ENCODE data around the gene CAT. TPM values are rescaled to one million over a fixed set of nuclear protein-coding genes. Genes with fewer than 3 reads are reported as not detected.
A peak's percentile ranks its signal among the peaks of the same experiment; 100 is the strongest.

Gene CAT
- total and polyA plus RNA-seq, 2 experiments from 2014 or later, result 52.5 to 57.0 TPM

GRCh38 chr11:34475656-34476055 is 36.9 kb downstream of the CAT start:
- no peak for TF ChIP-seq EZH2 (IDR thresholded peaks at IDR 0.05; ENCODE audit: insufficient read depth, poor library complexity, severe bottlenecking)
- no peak for TF ChIP-seq EZH2phosphoT487 (IDR thresholded peaks at IDR 0.05; ENCODE audit: insufficient read depth, low read depth)
- Histone ChIP-seq H3K79me2 (ENCODE audit: insufficient read depth) (no peaks in the 10 kb centered on the region), H3K27me3 (replicated peaks; ENCODE audit: insufficient read depth) (peaks cover 12% of the 10 kb centered on the region), H3K4me1 (ENCODE audit: insufficient read depth) (0 out of 2 replicates have a peak, but pooled peaks cover 4% of the 10 kb centered on the region), H3K36me3 (ENCODE audit: low read depth) (peaks cover 12% of the 10 kb centered on the region), H3K9me2 (ENCODE audit: insufficient read depth) (no peaks in the 10 kb centered on the region), H4K20me1 (ENCODE audit: insufficient read depth) (no peaks in the 10 kb centered on the region), H3K9ac (no peak overlapping the region), H3K27ac (no peak overlapping the region), H2AFZ (no peak overlapping the region), H3K9me3 (ENCODE audit: low read depth) (no peaks in the 10 kb centered on the region), H3F3A (ENCODE audit: insufficient read depth) (no peaks in the 10 kb centered on the region), H3K4me3 (no peak overlapping the region), H3K4me2 (ENCODE audit: unreplicated experiment) (no peak overlapping the region)
- 23 to 37% methylated on average over 3 of the region's 3 CpGs for WGBS, 2 experiments (ENCODE audit: low coverage in 1 of 2, low lambda C conversion rate in 2 of 2, missing lambda C conversion rate in 2 of 2)
- in situ Hi-C loops (cut with MboI), result no loop called here
- DNase-seq, result no peak

- Histone ChIP-seq H3K79me2 (ENCODE audit: insufficient read depth) (no peaks in the 10 kb centered on the region), H3K4me1 (ENCODE audit: insufficient read depth) (0 out of 2 replicates have a peak, but pooled peaks cover 4% of the 10 kb centered on the region), H3K27ac (no peak overlapping the region), H3K9me3 (ENCODE audit: low read depth) (no peaks in the 10 kb centered on the region), H3K9me2 (ENCODE audit: insufficient read depth) (no peaks in the 10 kb centered on the region), H3K27me3 (replicated peaks; ENCODE audit: insufficient read depth) (peaks cover 12% of the 10 kb centered on the region), H3K9ac (no peak overlapping the region), H2AFZ (no peak overlapping the region), H4K20me1 (ENCODE audit: insufficient read depth) (no peaks in the 10 kb centered on the region), H3K4me2 (ENCODE audit: unreplicated experiment) (no peak overlapping the region), H3K36me3 (ENCODE audit: low read depth) (peaks cover under 1% of the 10 kb centered on the region; the same call in 1 of the 2 replicates), H3K4me3 (no peak overlapping the region), H3F3A (ENCODE audit: insufficient read depth) (no peaks in the 10 kb centered on the region)
- in situ Hi-C loops (cut with MboI), result no loop called here
- TF ChIP-seq EZH2 (IDR thresholded peaks at IDR 0.05; ENCODE audit: insufficient read depth, poor library complexity, severe bottlenecking) (no peak), EZH2phosphoT487 (IDR thresholded peaks at IDR 0.05; ENCODE audit: insufficient read depth, low read depth) (no peak)
- 83 to 86% methylated on average over 4 of the region's 4 CpGs for WGBS, 2 experiments (ENCODE audit: low coverage in 1 of 2, low lambda C conversion rate in 2 of 2, missing lambda C conversion rate in 2 of 2)
- DNase-seq, result no peak
These were observed 38.1 kb downstream of the CAT start for GRCh38 chr11:34476849-34477248.

DNA sequence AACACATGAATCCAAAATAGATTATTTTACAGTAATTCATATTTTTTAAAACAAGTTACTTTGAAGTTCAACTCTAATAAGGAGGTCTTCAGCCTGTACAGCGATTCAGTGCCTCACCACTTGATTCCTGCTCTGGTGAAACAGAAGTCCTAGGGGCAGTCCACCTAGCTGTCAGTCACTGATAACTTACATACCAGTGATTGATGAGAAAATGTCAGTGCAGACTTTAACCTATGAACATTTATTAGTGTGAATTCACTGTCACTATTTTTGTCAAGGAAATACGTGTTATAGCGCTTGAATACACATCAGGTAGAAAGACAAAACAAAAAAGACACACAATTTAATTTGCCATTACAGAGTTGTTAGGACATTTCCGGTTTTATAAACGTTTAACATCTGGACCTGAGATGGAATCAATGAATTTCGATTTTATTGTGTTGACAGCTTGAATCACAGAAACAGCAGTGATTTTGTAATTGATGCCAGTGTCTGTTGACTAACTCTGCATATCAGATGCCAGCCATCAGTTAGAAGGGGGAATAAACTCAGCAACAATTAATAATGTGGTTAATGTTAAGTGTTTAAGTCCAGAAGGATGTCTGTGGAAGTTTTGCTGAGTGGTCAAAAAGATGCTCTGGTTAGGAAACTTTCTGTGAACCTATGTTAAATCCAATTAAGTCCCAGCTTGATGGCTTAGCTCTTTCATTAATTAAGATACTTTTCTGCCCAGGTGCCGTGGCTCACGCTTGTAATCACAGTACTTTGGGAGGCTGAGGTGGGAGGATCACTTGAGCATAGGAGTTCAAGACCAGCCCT is 40.3 kb downstream of the CAT start:
- H3K4me3 ChIP-seq, result no peak overlapping the region
- WGBS, 2 experiments (ENCODE audit: low coverage in 1 of 2, low lambda C conversion rate in 2 of 2, missing lambda C conversion rate in 2 of 2), result 32 to 33% methylated on average over 8 of the region's 8 CpGs
- H3K27me3 ChIP-seq (replicated peaks; ENCODE audit: insufficient read depth), result peaks cover 12% of the 10 kb centered on the region
- H3K4me2 ChIP-seq (ENCODE audit: unreplicated experiment), result no peak overlapping the region
- H4K20me1 ChIP-seq (ENCODE audit: insufficient read depth), result no peaks in the 10 kb centered on the region
- no peak for TF ChIP-seq EZH2 (IDR thresholded peaks at IDR 0.05; ENCODE audit: insufficient read depth, poor library complexity, severe bottlenecking)
- no peak for TF ChIP-seq EZH2phosphoT487 (IDR thresholded peaks at IDR 0.05; ENCODE audit: insufficient read depth, low read depth)
- H3K9me3 ChIP-seq (ENCODE audit: low read depth), result no peaks in the 10 kb centered on the region
- 0 out of 2 replicates have a peak, but pooled peaks cover 4% of the 10 kb centered on the region for H3K4me1 ChIP-seq (ENCODE audit: insufficient read depth)
- no peak overlapping the region for H3K9ac ChIP-seq
- H3K79me2 ChIP-seq (ENCODE audit: insufficient read depth), result no peaks in the 10 kb centered on the region
- H3F3A ChIP-seq (ENCODE audit: insufficient read depth), result no peaks in the 10 kb centered on the region
- no peak for DNase-seq
- no peaks in the 10 kb centered on the region for H3K9me2 ChIP-seq (ENCODE audit: insufficient read depth)
- no peak overlapping the region for H3K27ac ChIP-seq
- no peak overlapping the region for H2AFZ ChIP-seq
- H3K36me3 ChIP-seq (ENCODE audit: low read depth), result no peaks in the 10 kb centered on the region
- in situ Hi-C loops (cut with MboI), result no loop called here

DNA sequence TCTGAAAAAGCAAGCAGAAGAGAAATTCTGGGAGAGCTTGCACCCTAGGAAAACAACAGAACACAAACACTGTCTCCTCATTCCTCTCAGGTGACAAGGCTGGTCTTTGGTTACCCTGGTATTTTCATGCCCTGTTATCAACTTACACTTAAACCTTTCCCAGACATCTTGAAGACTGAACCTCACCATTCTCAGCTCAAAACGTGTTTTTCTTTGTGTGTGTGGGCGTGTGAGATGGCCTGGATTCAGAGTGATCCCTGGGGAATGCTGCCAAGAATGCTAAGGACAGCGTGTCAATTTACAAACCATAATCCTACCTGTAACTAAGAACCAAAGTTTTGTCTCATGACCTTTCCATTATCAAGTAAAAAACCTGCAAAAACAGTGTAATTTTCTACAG is 41.6 kb downstream of the CAT start:
- no peaks in the 10 kb centered on the region for H3F3A ChIP-seq (ENCODE audit: insufficient read depth)
- H3K9ac ChIP-seq, result no peak overlapping the region
- WGBS, 2 experiments (ENCODE audit: low coverage in 1 of 2, low lambda C conversion rate in 2 of 2, missing lambda C conversion rate in 2 of 2), result 34 to 38% methylated on average over 3 of the region's 3 CpGs
- H3K9me2 ChIP-seq (ENCODE audit: insufficient read depth), result no peaks in the 10 kb centered on the region
- peaks cover 12% of the 10 kb centered on the region for H3K27me3 ChIP-seq (replicated peaks; ENCODE audit: insufficient read depth)
- H3K9me3 ChIP-seq (ENCODE audit: low read depth), result no peaks in the 10 kb centered on the region
- 0 out of 2 replicates have a peak, but pooled peaks cover 4% of the 10 kb centered on the region for H3K4me1 ChIP-seq (ENCODE audit: insufficient read depth)
- H3K4me3 ChIP-seq, result no peak overlapping the region
- no peaks in the 10 kb centered on the region for H4K20me1 ChIP-seq (ENCODE audit: insufficient read depth)
- peak; percentile 24 for DNase-seq
- H3K79me2 ChIP-seq (ENCODE audit: insufficient read depth), result no peaks in the 10 kb centered on the region
- TF ChIP-seq EZH2 (IDR thresholded peaks at IDR 0.05; ENCODE audit: insufficient read depth, poor library complexity, severe bottlenecking), result no peak
- TF ChIP-seq EZH2phosphoT487 (IDR thresholded peaks at IDR 0.05; ENCODE audit: insufficient read depth, low read depth), result no peak
- H3K27ac ChIP-seq, result no peak overlapping the region
- H2AFZ ChIP-seq, result no peak overlapping the region
- in situ Hi-C loops (cut with MboI), result loop anchor here (5.0 kb wide), 1 partner anchor 118 kb away; no protein-coding TSS in a partner anchor
- no peaks in the 10 kb centered on the region for H3K36me3 ChIP-seq (ENCODE audit: low read depth)
- no peak overlapping the region for H3K4me2 ChIP-seq (ENCODE audit: unreplicated experiment)

Data from GM23248 (cell line).